Prostate gland (tissue), 2 donors: ENCODE results near the gene ERMARD. TPM values are rescaled to one million over a fixed set of nuclear protein-coding genes. Genes with fewer than 3 reads are reported as not detected.

ENCODE experiments used
- DNase-seq: peaks from one replicate; pipeline ENCODE4 v3.0.0-alpha.2; 2019; ENCODE audit warnings: low spot score
- H3K27ac ChIP-seq, 2 donors: fragments of 200-600 bp; sonication (generic); 2 replicates each; pipeline ENCODE4 v1.5.1; 2017 to 2019
- H3K27me3 ChIP-seq: fragments of 200-600 bp; sonication (generic); replicated peaks from 2 replicates; pipeline ENCODE4 v1.5.1; 2019; ENCODE audit not compliant: insufficient read depth
- H3K36me3 ChIP-seq, 2 donors: fragments of 200-600 bp; sonication (generic); 1 replicate in 1 of 2; 2 replicates in 1 of 2; pipeline versions ENCODE4 v1.5.1 to v1.8.1; 2017 to 2019
- H3K4me1 ChIP-seq: fragments of 200-600 bp; sonication (generic); replicated peaks from 2 replicates; pipeline ENCODE4 v1.5.1; 2019
- H3K4me3 ChIP-seq, 2 donors: fragments of 200-600 bp; sonication (generic); 2 replicates each; pipeline ENCODE4 v1.5.1; 2017 to 2019
- H3K9me3 ChIP-seq: fragments of 200-600 bp; sonication (generic); 2 replicates; pipeline ENCODE4 v1.5.1; 2017
- POLR2A ChIP-seq: fragments of 450-650 bp; IDR thresholded peaks from one replicate; pipeline ENCODE4 v1.6.1; 2016; ENCODE audit warnings: antibody characterized with exemption, mild to moderate bottlenecking
- POLR2AphosphoS5 ChIP-seq: sonication (generic); formaldehyde crosslinking; IDR thresholded peaks from one replicate; pipeline ENCODE4 v1.6.1; 2017; ENCODE audit warnings: antibody characterized with exemption
- WGBS: methylation state at CpG from one replicate; pipeline ENCODE4 v1.1.5; 2018; 5-methylcytosine and 5-hydroxymethylcytosine counted together
- intact Hi-C: fragments of 100-400 bp; cut with DNase I; formaldehyde crosslinking; loops from one replicate; pipeline ENCODE4 v1.14.2; 2022
- total RNA-seq, 2 donors: library from RNA; depleted of rRNA; stranded (reverse); fragments of >200 nt; gene quantifications; one replicate each; pipeline ENCODE4 v1.1.0, GENCODE V29; 2016
- TF ChIP-seq, protein P1 (sequence below), 4 experiments: fragments of 200-600 bp in 2 of 4; fragments of 450-650 bp in 2 of 4; sonication (generic) in 2 of 4; IDR thresholded peaks; 1 replicate in 3 of 4; 2 replicates in 1 of 4; pipeline ENCODE4 v1.5.1; 2016 to 2019; ENCODE audit warnings: antibody characterized with exemption in 4 of 4, mild to moderate bottlenecking in 2 of 4, moderate library complexity in 2 of 4

ERMARD gene
- total RNA-seq, 2 donors from 2014 or later, result 23.7 to 33.2 TPM

DNA sequence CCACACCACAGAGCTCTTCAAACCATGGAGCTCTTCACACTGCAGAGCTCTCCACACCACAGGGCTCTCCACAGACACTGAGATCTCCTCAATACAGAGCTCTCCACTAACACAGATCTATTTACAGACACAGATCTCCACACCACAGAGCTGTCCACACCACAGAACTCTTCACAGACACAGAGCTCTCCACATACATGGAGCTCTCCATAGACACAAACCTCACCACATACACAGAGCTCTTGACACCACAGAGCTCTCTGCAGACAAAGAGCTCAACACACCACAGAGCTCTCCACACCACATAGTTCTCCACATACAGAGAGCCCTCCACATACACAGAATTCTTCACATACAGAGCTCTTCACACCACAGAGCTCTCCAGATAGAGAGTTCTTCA lies 53.0 kb downstream of the ERMARD start:
- Histone ChIP-seq H3K4me3 (no peak overlapping the region), H3K36me3 (no peaks in the 10 kb centered on the region), H3K27me3 (no peaks in the 10 kb centered on the region), H3K27ac (no peak overlapping the region), H3K4me1 (peaks cover 10% of the 10 kb centered on the region), H3K9me3 (no peaks in the 10 kb centered on the region)
- DNase-seq, result no peak
- TF ChIP-seq POLR2AphosphoS5, result no peak
- TF ChIP-seq, protein P1, sequence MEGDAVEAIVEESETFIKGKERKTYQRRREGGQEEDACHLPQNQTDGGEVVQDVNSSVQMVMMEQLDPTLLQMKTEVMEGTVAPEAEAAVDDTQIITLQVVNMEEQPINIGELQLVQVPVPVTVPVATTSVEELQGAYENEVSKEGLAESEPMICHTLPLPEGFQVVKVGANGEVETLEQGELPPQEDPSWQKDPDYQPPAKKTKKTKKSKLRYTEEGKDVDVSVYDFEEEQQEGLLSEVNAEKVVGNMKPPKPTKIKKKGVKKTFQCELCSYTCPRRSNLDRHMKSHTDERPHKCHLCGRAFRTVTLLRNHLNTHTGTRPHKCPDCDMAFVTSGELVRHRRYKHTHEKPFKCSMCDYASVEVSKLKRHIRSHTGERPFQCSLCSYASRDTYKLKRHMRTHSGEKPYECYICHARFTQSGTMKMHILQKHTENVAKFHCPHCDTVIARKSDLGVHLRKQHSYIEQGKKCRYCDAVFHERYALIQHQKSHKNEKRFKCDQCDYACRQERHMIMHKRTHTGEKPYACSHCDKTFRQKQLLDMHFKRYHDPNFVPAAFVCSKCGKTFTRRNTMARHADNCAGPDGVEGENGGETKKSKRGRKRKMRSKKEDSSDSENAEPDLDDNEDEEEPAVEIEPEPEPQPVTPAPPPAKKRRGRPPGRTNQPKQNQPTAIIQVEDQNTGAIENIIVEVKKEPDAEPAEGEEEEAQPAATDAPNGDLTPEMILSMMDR (IDR thresholded peaks at IDR 0.05), result no peak
- no peak for TF ChIP-seq POLR2A
- intact Hi-C loops, result no loop called here

DNA sequence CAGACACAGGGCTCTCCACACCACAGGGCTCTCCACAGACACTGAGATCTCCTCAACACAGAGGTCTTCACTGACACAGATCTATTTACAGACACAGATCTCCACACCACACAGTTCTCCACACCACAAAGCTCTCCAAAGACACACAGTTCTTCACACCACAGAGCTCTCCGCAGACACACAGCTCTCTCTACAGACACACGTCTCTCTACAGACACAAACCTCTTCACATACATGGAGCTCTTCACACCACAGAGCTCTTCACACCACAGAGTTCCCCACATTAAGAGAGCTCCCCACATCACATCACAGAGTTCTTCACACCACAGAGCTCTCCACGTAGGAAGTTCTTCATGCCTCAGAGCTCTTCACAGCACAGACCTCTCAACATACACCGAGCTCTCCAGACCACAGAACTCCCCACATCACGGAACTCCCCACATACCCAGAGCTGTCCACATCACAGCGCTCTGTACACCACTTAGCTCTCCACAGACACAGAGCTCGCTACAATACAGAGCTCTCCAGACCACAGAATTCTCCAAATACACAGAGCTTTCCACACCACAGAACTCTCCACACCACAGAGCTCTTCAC lies 53.9 kb downstream of the ERMARD start:
- Histone ChIP-seq H3K27ac (no peak overlapping the region), H3K27me3 (no peaks in the 10 kb centered on the region), H3K9me3 (no peaks in the 10 kb centered on the region), H3K36me3 (no peaks in the 10 kb centered on the region), H3K4me1 (peaks cover 6% of the 10 kb centered on the region), H3K4me3 (no peak overlapping the region)
- TF ChIP-seq, protein P1 (IDR thresholded peaks at IDR 0.05), result no peak
- TF ChIP-seq POLR2AphosphoS5 (no peak), POLR2A (no peak)
- DNase-seq, result no peak
- 76% methylated on average over 7 of the region's 7 CpGs for WGBS
- intact Hi-C loops, result no loop called here

DNA sequence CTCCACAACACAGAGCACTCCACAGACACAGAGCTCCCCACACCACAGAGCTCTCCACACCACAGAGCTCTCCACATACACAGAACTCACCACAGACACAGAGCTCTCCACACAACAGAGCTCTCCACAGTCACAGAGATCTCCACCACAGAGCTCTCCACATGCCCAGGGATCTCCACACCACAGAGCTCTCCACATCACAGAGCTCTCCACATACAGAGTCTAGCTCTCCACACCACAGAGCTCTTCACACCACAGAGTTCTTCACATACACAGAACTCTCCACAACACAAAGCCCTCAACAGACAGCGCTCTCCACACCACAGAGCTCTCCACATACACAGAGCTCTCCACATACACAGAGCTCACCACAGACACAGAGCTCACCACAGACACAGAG lies 55.3 kb downstream of the ERMARD start:
- Histone ChIP-seq H3K4me3 (no peak overlapping the region), H3K4me1 (peaks cover under 1% of the 10 kb centered on the region), H3K27ac (no peak overlapping the region), H3K9me3 (no peaks in the 10 kb centered on the region), H3K27me3 (no peaks in the 10 kb centered on the region), H3K36me3 (no peaks in the 10 kb centered on the region)
- TF ChIP-seq POLR2AphosphoS5, result no peak
- 89% methylated on average over 1 of the region's 1 CpG for WGBS
- intact Hi-C loops, result no loop called here
- DNase-seq, result no peak

DNA sequence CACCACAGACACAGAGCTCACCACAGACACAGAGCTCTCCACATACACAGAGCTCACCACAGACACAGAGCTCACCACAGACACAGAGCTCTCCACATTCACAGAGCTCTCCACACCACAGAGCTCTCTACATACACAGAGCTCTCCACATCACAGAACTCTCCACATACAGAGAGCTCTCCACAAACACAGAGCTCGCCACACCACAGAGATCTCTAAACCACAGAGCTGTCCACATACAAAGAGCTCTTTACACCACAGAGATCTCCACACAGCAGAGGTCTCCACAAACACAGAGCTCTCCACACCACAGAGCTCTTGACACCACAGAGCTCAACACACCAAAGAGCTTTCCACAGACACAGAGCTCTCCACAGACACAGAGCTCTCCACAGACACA lies 55.8 kb downstream of the ERMARD start:
- no peaks in the 10 kb centered on the region for H3K9me3 ChIP-seq
- H3K4me1 ChIP-seq, result no peaks in the 10 kb centered on the region
- WGBS, result 63% methylated on average over 1 of the region's 1 CpG
- H3K4me3 ChIP-seq, result no peak overlapping the region
- no peak for DNase-seq
- H3K27me3 ChIP-seq, result no peaks in the 10 kb centered on the region
- intact Hi-C loops, result no loop called here
- H3K27ac ChIP-seq, result no peak overlapping the region
- TF ChIP-seq, protein P1 (IDR thresholded peaks at IDR 0.05), result no peak
- TF ChIP-seq POLR2AphosphoS5 (no peak), POLR2A (no peak)
- no peaks in the 10 kb centered on the region for H3K36me3 ChIP-seq

DNA sequence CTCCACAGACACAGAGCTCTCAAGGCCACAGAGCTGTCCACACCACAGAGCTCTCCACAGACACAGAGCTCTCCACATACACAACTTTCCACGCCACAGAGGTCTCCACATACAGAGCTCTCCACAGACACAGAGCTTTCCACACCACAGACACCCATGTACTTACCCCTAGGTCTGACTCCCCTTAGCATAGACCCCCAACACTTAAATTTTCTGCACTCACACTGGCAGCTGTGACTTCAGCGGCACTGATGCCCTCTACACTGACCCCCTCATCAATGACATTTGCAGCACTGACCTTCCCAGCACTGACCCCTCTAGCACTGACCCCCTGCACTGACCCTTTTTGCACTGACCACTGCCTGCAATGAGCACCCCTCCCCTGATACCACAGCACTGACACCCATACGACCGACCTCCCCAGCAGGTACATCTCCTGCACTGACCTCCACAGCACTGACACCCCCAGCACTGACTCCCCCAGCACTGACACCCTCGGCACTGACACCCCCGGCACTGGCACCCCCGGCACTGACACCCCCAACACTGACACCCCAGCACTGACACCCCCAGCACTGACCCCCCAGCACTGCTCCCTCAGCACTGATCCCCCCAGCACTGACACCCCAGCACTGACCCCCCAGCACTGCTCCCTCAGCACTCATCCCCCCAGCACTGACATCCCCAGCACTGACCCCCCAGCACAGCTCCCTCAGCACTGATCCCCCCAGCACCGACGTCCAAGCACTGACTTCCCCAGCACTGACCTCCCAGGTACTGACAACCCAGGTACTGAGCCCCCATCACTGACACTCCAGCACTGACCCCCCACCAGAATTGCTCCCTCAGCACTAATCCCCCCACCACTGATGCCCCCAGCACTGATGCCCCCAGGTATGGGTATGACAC lies 56.5 kb downstream of the ERMARD start:
- intact Hi-C loops, result no loop called here
- Histone ChIP-seq H3K36me3 (no peaks in the 10 kb centered on the region), H3K9me3 (no peaks in the 10 kb centered on the region), H3K27me3 (no peaks in the 10 kb centered on the region), H3K4me3 (no peak overlapping the region), H3K4me1 (no peaks in the 10 kb centered on the region), H3K27ac (no peak overlapping the region)
- DNase-seq, result no peak
- TF ChIP-seq POLR2AphosphoS5 (no peak), POLR2A (no peak)
- TF ChIP-seq, protein P1 (IDR thresholded peaks at IDR 0.05), result no peak
- WGBS, result 83% methylated on average over 9 of the region's 9 CpGs
